Measurements from ENCODE around the gene WWOX.

GRCh38 chr16:78281115-78281514 lies 181.7 kb downstream of the WWOX start:
- TF ChIP-seq POLR2AphosphoS5 (IDR thresholded peaks at IDR 0.05; ENCODE audit: borderline replicate concordance, low read depth, low read length) (no peak), EZH2 (IDR thresholded peaks at IDR 0.05) (no peak)

All from SK-N-MC (cell line).